Liver (tissue), 3 donors: Measurements from ENCODE around the gene FOXN3.

Experiments
- CTCF ChIP-seq: fragments of 150-350 bp; IDR thresholded peaks from 2 replicates; pipeline ENCODE4 v1.5.1; 2017; ENCODE audit warnings: improper control_type of control experiment, low read depth, low read length; ENCODE audit not compliant: missing input control
- RXRA ChIP-seq, 2 donors: IDR thresholded peaks; 2 replicates each; pipeline ENCODE4 v1.6.1; 2017 to 2018; ENCODE audit warnings: antibody characterized with exemption in 2 of 2, mild to moderate bottlenecking in 1 of 2
- donor health status: healthy.
- donor health status: healthy.

- TF ChIP-seq RXRA (IDR thresholded peaks at IDR 0.05), result no peak
- no peak for TF ChIP-seq CTCF
Observed at GRCh38 chr14:89391123-89391522, 25.9 kb downstream of the FOXN3 start.
